Middle frontal gyrus (tissue), 1 donor: ENCODE results near the gene RAD50.
"Not testable (repeated sequence)": the region's sequence is repeated elsewhere in the genome, so short reads cannot be mapped to it uniquely, and the experiment has no call there.

Experiments used
- DNase-seq: peaks from one replicate; pipeline ENCODE4 v3.0.0-alpha.2; 2015; ENCODE audit warnings: low spot score; ENCODE audit errors: extremely low spot score

RAD50 gene

GRCh38 chr5:132674671-132675506, 118.1 kb downstream of the RAD50 start:
- no peak for DNase-seq

GRCh38 chr5:132675936-132676689, 119.3 kb downstream of the RAD50 start:
- DNase-seq, result no peak

GRCh38 chr5:132677191-132677590, 120.4 kb downstream of the RAD50 start:
- DNase-seq, result no peak

- no peak for DNase-seq
These were observed 121.1 kb downstream of the RAD50 start for GRCh38 chr5:132677682-132678400.

GRCh38 chr5:132678735-132679134, 122.0 kb downstream of the RAD50 start:
- DNase-seq, result no peak

GRCh38 chr5:132679166-132679565, 122.4 kb downstream of the RAD50 start:
- no peak for DNase-seq

GRCh38 chr5:132679717-132680380, 123.1 kb downstream of the RAD50 start:
- DNase-seq, result no peak

- DNase-seq, result no peak
These were observed 124.2 kb downstream of the RAD50 start for GRCh38 chr5:132680780-132681475.

- no peak for DNase-seq
These were observed 124.7 kb downstream of the RAD50 start for GRCh38 chr5:132681476-132681831.

GRCh38 chr5:132681983-132682382, 125.2 kb downstream of the RAD50 start:
- DNase-seq, result no peak

GRCh38 chr5:132684491-132684890, 127.7 kb downstream of the RAD50 start:
- DNase-seq, result no peak

GRCh38 chr5:132684922-132685720, 128.3 kb downstream of the RAD50 start:
- DNase-seq, result no peak

GRCh38 chr5:132686193-132686592, 129.4 kb downstream of the RAD50 start:
- DNase-seq, result no peak

GRCh38 chr5:132687995-132688394, 131.2 kb downstream of the RAD50 start:
- no peak for DNase-seq

- DNase-seq, result no peak
These were observed 132.0 kb downstream of the RAD50 start for GRCh38 chr5:132688536-132689339.

- DNase-seq, result no peak
These were observed 132.7 kb downstream of the RAD50 start for GRCh38 chr5:132689513-132689912.

- no peak for DNase-seq
These were observed 133.4 kb downstream of the RAD50 start for GRCh38 chr5:132690156-132690555.

- DNase-seq, result not testable (repeated sequence)
These were observed 135.2 kb downstream of the RAD50 start for GRCh38 chr5:132691755-132692631.
